ENCODE data around the gene SCAMP5. TPM values are rescaled to one million over a fixed set of nuclear protein-coding genes. Genes with fewer than 3 reads are reported as not detected.

SCAMP5 gene
- total RNA-seq, 1 donor: 0.43 TPM

- no peak for TF ChIP-seq CTCF (IDR thresholded peaks at IDR 0.05; ENCODE audit: insufficient read depth, low read depth, low read length)
- no peak overlapping the region for H3K4me3 ChIP-seq (ENCODE audit: low read depth, low read length)
- peak; percentile 96 for DNase-seq (ENCODE audit: low read depth)
These were observed 68.0 kb downstream of the SCAMP5 start for GRCh38 chr15:75063338-75063737.

- TF ChIP-seq CTCF (IDR thresholded peaks at IDR 0.05; ENCODE audit: insufficient read depth, low read depth, low read length): no peak
- H3K4me3 ChIP-seq (ENCODE audit: low read depth, low read length): no peak overlapping the region
- no peak for DNase-seq (ENCODE audit: low read depth)
These were observed 68.5 kb downstream of the SCAMP5 start for GRCh38 chr15:75063889-75064288.

- H3K4me3 ChIP-seq (ENCODE audit: low read depth, low read length): no peak overlapping the region
- peak; percentile 44 for DNase-seq (ENCODE audit: low read depth)
- TF ChIP-seq CTCF (IDR thresholded peaks at IDR 0.05; ENCODE audit: insufficient read depth, low read depth, low read length): no peak
These were observed 69.5 kb downstream of the SCAMP5 start for GRCh38 chr15:75064846-75065245.

GRCh38 chr15:75065467-75065850 lies 70.1 kb downstream of the SCAMP5 start:
- H3K4me3 ChIP-seq (ENCODE audit: low read depth, low read length): no peak overlapping the region
- TF ChIP-seq CTCF (IDR thresholded peaks at IDR 0.05; ENCODE audit: insufficient read depth, low read depth, low read length): no peak
- DNase-seq (ENCODE audit: low read depth): peak; percentile 59

DNA sequence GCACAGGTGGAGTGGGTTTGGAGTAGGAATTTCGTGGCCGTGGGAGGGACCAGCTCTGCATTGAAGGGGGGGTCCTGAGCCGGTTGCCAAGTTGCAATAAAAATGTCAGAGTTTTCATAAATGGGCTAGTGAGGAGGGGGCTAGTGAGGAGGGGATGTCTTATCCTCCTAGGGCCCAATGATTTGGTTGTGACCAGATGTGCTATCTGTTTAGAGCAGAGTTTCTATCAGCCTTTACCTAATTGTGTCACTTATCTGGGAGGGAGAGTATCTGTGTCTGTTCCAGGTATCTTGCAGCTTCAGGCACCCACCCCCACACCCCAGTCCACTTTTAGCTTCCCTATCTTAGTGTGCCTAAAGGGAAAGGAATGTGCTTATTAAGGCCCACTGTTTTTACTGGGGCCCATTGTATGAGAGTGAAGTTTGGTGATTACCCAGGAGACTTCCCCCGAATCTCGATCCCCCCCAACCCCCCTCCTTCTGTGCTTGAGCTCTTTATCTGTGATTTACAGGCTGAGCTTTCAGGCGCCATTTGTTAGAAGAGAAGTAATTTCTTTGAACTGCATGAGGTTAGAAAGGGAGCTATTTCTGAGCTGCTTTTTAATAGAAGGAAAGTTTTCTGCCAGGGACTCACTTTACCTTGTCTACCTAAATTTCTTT lies 70.6 kb downstream of the SCAMP5 start:
- no peak for TF ChIP-seq CTCF (IDR thresholded peaks at IDR 0.05; ENCODE audit: insufficient read depth, low read depth, low read length)
- H3K4me3 ChIP-seq (ENCODE audit: low read depth, low read length): no peak overlapping the region
- DNase-seq (ENCODE audit: low read depth): peak; percentile 67

GRCh38 chr15:75067123-75067830 lies 71.9 kb downstream of the SCAMP5 start:
- peak; percentile 73 for DNase-seq (ENCODE audit: low read depth)
- H3K4me3 ChIP-seq (ENCODE audit: low read depth, low read length): no peak overlapping the region
- no peak for TF ChIP-seq CTCF (IDR thresholded peaks at IDR 0.05; ENCODE audit: insufficient read depth, low read depth, low read length)

Data from fibroblast of villous mesenchyme (primary cell).